SK-N-MC (cell line): ENCODE measurements around the gene CALY.

Source experiments
- EZH2 ChIP-seq: fragments of 200-600 bp; sonication (generic); IDR thresholded peaks from one replicate; pipeline ENCODE4 v1.6.1; 2017; ENCODE audit warnings: antibody characterized with exemption
- FOXP2 ChIP-seq: optimal IDR thresholded peaks from 2 replicates; pipeline ENCODE3; 2011; ENCODE audit warnings: mild to moderate bottlenecking, moderate library complexity; ENCODE audit not compliant: insufficient read depth; ENCODE audit errors: extremely low read length, control extremely low read depth
- POLR2AphosphoS5 ChIP-seq: IDR thresholded peaks from 2 replicates; pipeline ENCODE4 v1.6.1; 2012; ENCODE audit warnings: mild to moderate bottlenecking, low read depth, low read length, borderline replicate concordance

GRCh38 chr10:133357285-133358161, 20.8 kb upstream of the CALY start, which contains the start of gene FUOM:
- TF ChIP-seq EZH2, result no peak
- TF ChIP-seq POLR2AphosphoS5, result peak; percentile 53; the same call in 1 of the 2 replicates
- TF ChIP-seq FOXP2, result no peak
